Measurements from ENCODE around the gene TMEM132D.

TMEM132D gene

DNA sequence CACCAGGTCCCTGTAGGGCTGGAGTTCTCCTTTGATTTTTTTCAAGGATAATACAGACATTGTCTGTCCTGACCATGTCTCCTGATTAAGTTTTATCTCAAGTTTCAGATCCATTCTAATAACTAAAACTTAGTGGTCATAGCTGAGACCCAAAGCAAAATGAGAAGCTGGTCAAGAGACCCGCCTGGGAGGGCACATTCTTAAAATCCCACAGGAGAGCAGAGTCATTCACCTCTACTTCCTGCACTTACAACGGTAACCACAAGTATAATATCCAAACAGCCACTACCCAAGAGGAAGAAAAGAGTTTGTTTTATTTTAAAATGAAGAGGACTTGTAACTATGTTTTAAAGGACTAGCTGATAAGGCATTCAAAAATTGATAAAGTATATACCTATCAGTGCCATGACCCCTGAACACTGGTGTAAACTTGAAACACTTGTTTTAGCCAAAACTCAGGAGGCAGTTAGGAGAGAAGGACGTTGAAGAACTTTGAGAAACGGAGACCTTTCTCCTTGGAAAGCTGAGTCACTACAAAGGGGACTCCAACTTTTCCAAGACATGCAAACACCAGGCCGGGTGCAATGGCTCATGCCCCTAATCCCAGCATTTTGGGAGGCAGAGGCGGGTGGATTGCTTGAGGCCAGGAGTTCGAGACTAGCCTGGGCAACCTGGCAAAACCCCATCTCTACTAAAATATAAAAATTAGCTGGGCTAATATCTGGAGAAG is 572.3 kb downstream of the TMEM132D start:
- Histone ChIP-seq H3K27ac (ENCODE audit: low read depth, low read length) (no peak overlapping the region), H3K36me3 (ENCODE audit: insufficient read depth, low read length) (no peaks in the 10 kb centered on the region), H3K4me3 (ENCODE audit: low read depth, low read length) (no peak overlapping the region), H3K27me3 (ENCODE audit: insufficient read depth, low read length) (no peaks in the 10 kb centered on the region), H2AFZ (ENCODE audit: low read length, unreplicated experiment) (no peak overlapping the region), H3K4me1 (ENCODE audit: control insufficient read depth, insufficient read depth, low read length, unreplicated experiment) (no peaks in the 10 kb centered on the region), H3K79me2 (ENCODE audit: control insufficient read depth, insufficient read depth, low read length, unreplicated experiment) (no peaks in the 10 kb centered on the region)

DNA sequence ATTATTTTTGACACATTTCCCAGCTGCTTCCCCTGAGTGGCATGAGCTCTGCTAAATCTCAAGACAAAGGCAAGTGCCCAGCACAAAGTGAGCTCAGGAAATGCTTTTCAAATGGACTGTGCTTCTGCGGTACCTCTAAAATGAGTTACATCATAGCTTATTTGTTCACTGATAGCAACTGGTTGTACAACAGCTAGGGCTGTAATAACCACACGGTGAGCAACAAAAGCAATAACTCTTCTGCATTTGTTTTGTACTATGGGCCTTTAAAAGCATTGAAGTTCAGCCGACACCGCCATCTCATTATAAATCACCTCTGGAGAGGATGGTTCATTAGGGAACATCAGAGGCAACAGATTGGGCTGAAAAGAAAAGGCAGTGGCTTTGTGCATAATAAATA is 575.6 kb downstream of the TMEM132D start:
- no peaks in the 10 kb centered on the region for H3K27me3 ChIP-seq (ENCODE audit: insufficient read depth, low read length)
- no peaks in the 10 kb centered on the region for H3K4me1 ChIP-seq (ENCODE audit: control insufficient read depth, insufficient read depth, low read length, unreplicated experiment)
- H3K4me3 ChIP-seq (ENCODE audit: low read depth, low read length): no peak overlapping the region
- H3K27ac ChIP-seq (ENCODE audit: low read depth, low read length): no peak overlapping the region
- no peaks in the 10 kb centered on the region for H3K36me3 ChIP-seq (ENCODE audit: insufficient read depth, low read length)
- no peaks in the 10 kb centered on the region for H3K79me2 ChIP-seq (ENCODE audit: control insufficient read depth, insufficient read depth, low read length, unreplicated experiment)
- no peak overlapping the region for H2AFZ ChIP-seq (ENCODE audit: low read length, unreplicated experiment)

- H3K36me3 ChIP-seq (ENCODE audit: insufficient read depth, low read length): no peaks in the 10 kb centered on the region
- no peak overlapping the region for H3K27ac ChIP-seq (ENCODE audit: low read depth, low read length)
- no peak overlapping the region for H3K4me3 ChIP-seq (ENCODE audit: low read depth, low read length)
- H3K27me3 ChIP-seq (ENCODE audit: insufficient read depth, low read length): no peaks in the 10 kb centered on the region
- H3K4me1 ChIP-seq (ENCODE audit: control insufficient read depth, insufficient read depth, low read length, unreplicated experiment): no peaks in the 10 kb centered on the region
- H2AFZ ChIP-seq (ENCODE audit: low read length, unreplicated experiment): no peak overlapping the region
- no peaks in the 10 kb centered on the region for H3K79me2 ChIP-seq (ENCODE audit: control insufficient read depth, insufficient read depth, low read length, unreplicated experiment)
These were observed 578.3 kb downstream of the TMEM132D start for GRCh38 chr12:129325566-129325965.

DNA sequence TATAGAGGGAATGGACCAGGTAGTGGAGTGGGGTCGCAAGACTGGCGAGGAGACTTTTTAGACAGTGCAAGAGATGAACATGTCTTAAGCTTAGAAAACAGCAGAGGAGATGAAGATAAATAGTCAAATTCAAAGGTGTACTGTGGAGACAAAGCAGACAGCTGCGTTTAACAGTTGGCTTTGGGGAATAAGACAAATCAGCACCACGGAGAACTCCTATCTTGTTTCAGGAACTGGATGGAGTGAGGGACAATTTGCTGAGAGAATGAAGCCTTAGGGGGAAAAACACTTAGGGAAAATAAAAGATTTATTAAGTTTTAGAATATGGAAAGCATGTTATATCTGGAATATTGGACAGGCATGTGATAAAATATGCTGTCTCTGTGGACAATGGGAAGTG is 591.8 kb downstream of the TMEM132D start:
- no peak overlapping the region for H3K27ac ChIP-seq (ENCODE audit: low read depth, low read length)
- no peak overlapping the region for H2AFZ ChIP-seq (ENCODE audit: low read length, unreplicated experiment)
- H3K4me3 ChIP-seq (ENCODE audit: low read depth, low read length): no peak overlapping the region
- H3K4me1 ChIP-seq (ENCODE audit: control insufficient read depth, insufficient read depth, low read length, unreplicated experiment): no peaks in the 10 kb centered on the region
- no peaks in the 10 kb centered on the region for H3K27me3 ChIP-seq (ENCODE audit: insufficient read depth, low read length)
- H3K79me2 ChIP-seq (ENCODE audit: control insufficient read depth, insufficient read depth, low read length, unreplicated experiment): no peaks in the 10 kb centered on the region
- no peaks in the 10 kb centered on the region for H3K36me3 ChIP-seq (ENCODE audit: insufficient read depth, low read length)

DNA sequence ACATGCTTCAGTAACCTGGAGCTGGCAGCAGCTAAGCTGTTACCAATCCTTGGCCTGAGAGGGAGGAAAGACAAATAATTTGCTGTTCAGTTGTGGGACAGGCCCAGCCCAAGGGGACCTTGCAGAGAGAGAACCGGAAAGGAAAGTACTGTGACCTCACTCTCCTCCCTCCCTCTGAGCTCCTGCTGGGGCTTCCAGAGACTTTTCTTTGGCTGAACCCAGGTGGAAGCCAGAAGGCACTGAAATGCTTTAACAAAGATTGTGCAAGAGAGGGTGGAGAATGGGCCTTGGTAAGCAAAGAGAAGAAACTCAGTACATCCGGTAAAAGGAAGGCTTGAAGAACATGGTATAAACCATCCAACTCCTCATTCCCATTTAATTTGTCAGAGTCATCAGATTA is 593.5 kb downstream of the TMEM132D start:
- H2AFZ ChIP-seq (ENCODE audit: low read length, unreplicated experiment): no peak overlapping the region

GRCh38 chr12:129305851-129306250 is 598.0 kb downstream of the TMEM132D start:
- no peak overlapping the region for H2AFZ ChIP-seq (ENCODE audit: low read length, unreplicated experiment)
- H3K79me2 ChIP-seq (ENCODE audit: control insufficient read depth, insufficient read depth, low read length, unreplicated experiment): no peaks in the 10 kb centered on the region
- no peak overlapping the region for H3K27ac ChIP-seq (ENCODE audit: low read depth, low read length)
- no peak overlapping the region for H3K4me3 ChIP-seq (ENCODE audit: low read depth, low read length)
- no peaks in the 10 kb centered on the region for H3K27me3 ChIP-seq (ENCODE audit: insufficient read depth, low read length)
- no peaks in the 10 kb centered on the region for H3K4me1 ChIP-seq (ENCODE audit: control insufficient read depth, insufficient read depth, low read length, unreplicated experiment)
- no peaks in the 10 kb centered on the region for H3K36me3 ChIP-seq (ENCODE audit: insufficient read depth, low read length)

More for the DNA sequence above, 593.5 kb downstream of the TMEM132D start:
- Histone ChIP-seq H3K4me1 (ENCODE audit: control insufficient read depth, insufficient read depth, low read length, unreplicated experiment) (no peaks in the 10 kb centered on the region), H3K79me2 (ENCODE audit: control insufficient read depth, insufficient read depth, low read length, unreplicated experiment) (no peaks in the 10 kb centered on the region), H3K27ac (ENCODE audit: low read depth, low read length) (no peak overlapping the region), H3K36me3 (ENCODE audit: insufficient read depth, low read length) (no peaks in the 10 kb centered on the region), H3K4me3 (ENCODE audit: low read depth, low read length) (no peak overlapping the region), H3K27me3 (ENCODE audit: insufficient read depth, low read length) (no peaks in the 10 kb centered on the region)

GRCh38 chr12:129304529-129304928 is 599.3 kb downstream of the TMEM132D start:
- Histone ChIP-seq H3K4me1 (ENCODE audit: control insufficient read depth, insufficient read depth, low read length, unreplicated experiment) (no peaks in the 10 kb centered on the region), H3K4me3 (ENCODE audit: low read depth, low read length) (no peak overlapping the region), H3K27ac (ENCODE audit: low read depth, low read length) (no peak overlapping the region), H3K36me3 (ENCODE audit: insufficient read depth, low read length) (no peaks in the 10 kb centered on the region), H3K79me2 (ENCODE audit: control insufficient read depth, insufficient read depth, low read length, unreplicated experiment) (no peaks in the 10 kb centered on the region), H3K27me3 (ENCODE audit: insufficient read depth, low read length) (no peaks in the 10 kb centered on the region), H2AFZ (ENCODE audit: low read length, unreplicated experiment) (no peak overlapping the region)

- Histone ChIP-seq H3K79me2 (ENCODE audit: control insufficient read depth, insufficient read depth, low read length, unreplicated experiment) (no peaks in the 10 kb centered on the region), H3K27me3 (ENCODE audit: insufficient read depth, low read length) (no peaks in the 10 kb centered on the region), H3K27ac (ENCODE audit: low read depth, low read length) (no peak overlapping the region)
These were observed 603.8 kb downstream of the TMEM132D start for GRCh38 chr12:129300011-129300410.

GRCh38 chr12:129298921-129299320 is 604.9 kb downstream of the TMEM132D start:
- Histone ChIP-seq H3K36me3 (ENCODE audit: insufficient read depth, low read length) (no peaks in the 10 kb centered on the region), H2AFZ (ENCODE audit: low read length, unreplicated experiment) (no peak overlapping the region), H3K27ac (ENCODE audit: low read depth, low read length) (no peak overlapping the region), H3K79me2 (ENCODE audit: control insufficient read depth, insufficient read depth, low read length, unreplicated experiment) (no peaks in the 10 kb centered on the region), H3K4me1 (ENCODE audit: control insufficient read depth, insufficient read depth, low read length, unreplicated experiment) (no peaks in the 10 kb centered on the region), H3K27me3 (ENCODE audit: insufficient read depth, low read length) (no peaks in the 10 kb centered on the region), H3K4me3 (ENCODE audit: low read depth, low read length) (no peak overlapping the region)

More at GRCh38 chr12:129300011-129300410, 603.8 kb downstream of the TMEM132D start:
- Histone ChIP-seq H3K36me3 (ENCODE audit: insufficient read depth, low read length) (no peaks in the 10 kb centered on the region), H3K4me3 (ENCODE audit: low read depth, low read length) (no peak overlapping the region), H2AFZ (ENCODE audit: low read length, unreplicated experiment) (no peak overlapping the region), H3K4me1 (ENCODE audit: control insufficient read depth, insufficient read depth, low read length, unreplicated experiment) (no peaks in the 10 kb centered on the region)

GRCh38 chr12:129296671-129297070 is 607.2 kb downstream of the TMEM132D start:
- no peaks in the 10 kb centered on the region for H3K79me2 ChIP-seq (ENCODE audit: control insufficient read depth, insufficient read depth, low read length, unreplicated experiment)
- H3K27me3 ChIP-seq (ENCODE audit: insufficient read depth, low read length): no peaks in the 10 kb centered on the region
- H2AFZ ChIP-seq (ENCODE audit: low read length, unreplicated experiment): no peak overlapping the region
- no peak overlapping the region for H3K27ac ChIP-seq (ENCODE audit: low read depth, low read length)
- no peaks in the 10 kb centered on the region for H3K4me1 ChIP-seq (ENCODE audit: control insufficient read depth, insufficient read depth, low read length, unreplicated experiment)
- no peaks in the 10 kb centered on the region for H3K36me3 ChIP-seq (ENCODE audit: insufficient read depth, low read length)
- no peak overlapping the region for H3K4me3 ChIP-seq (ENCODE audit: low read depth, low read length)

DNA sequence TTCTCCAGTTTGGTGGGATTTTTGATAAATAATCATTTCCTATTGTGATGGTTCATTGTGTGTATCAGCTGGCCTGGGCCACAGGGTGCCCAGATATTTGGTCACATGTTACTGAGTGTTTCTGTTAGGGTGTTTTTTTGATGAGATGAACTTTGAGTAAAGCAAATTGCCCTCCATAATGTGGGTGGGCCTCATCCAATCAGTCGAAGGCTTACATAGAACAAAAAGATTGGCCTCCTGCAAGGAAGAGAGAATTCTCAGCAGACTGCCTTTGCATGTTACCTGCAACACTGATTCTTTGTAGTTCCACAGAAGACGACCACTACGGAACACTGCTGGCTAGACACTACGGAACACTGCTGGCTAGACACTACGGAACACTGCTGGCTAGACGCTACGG is 609.0 kb downstream of the TMEM132D start:
- no peaks in the 10 kb centered on the region for H3K36me3 ChIP-seq (ENCODE audit: insufficient read depth, low read length)
- H3K4me3 ChIP-seq (ENCODE audit: low read depth, low read length): no peak overlapping the region
- H2AFZ ChIP-seq (ENCODE audit: low read length, unreplicated experiment): no peak overlapping the region
- no peaks in the 10 kb centered on the region for H3K27me3 ChIP-seq (ENCODE audit: insufficient read depth, low read length)
- H3K79me2 ChIP-seq (ENCODE audit: control insufficient read depth, insufficient read depth, low read length, unreplicated experiment): no peaks in the 10 kb centered on the region
- H3K4me1 ChIP-seq (ENCODE audit: control insufficient read depth, insufficient read depth, low read length, unreplicated experiment): no peaks in the 10 kb centered on the region
- H3K27ac ChIP-seq (ENCODE audit: low read depth, low read length): no peak overlapping the region

All from ACC112 (cell line).